Measurements from ENCODE around the gene S100A6.

Gene S100A6

DNA sequence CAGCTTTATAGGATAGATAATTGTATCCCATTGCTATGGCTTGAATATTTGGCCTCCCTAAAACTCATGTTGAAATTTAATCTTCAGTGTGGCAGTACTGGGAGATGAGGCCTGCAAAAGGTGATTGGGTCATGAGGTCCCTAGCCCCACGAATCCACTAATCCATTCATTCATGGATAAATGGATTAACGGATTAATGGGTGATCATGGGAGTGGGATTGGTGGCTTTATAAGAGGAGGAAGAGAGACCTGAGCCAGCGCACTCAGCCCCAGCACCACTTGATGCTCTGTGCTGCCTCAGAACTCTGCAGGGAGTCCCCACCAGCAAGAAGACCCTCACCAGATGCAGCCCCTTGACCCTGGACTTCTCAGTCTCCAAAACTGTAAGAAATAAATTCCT, 32.0 kb downstream of the S100A6 start:
- no peak for DNase-seq (ENCODE audit: low read depth in 2 of 2)

DNA sequence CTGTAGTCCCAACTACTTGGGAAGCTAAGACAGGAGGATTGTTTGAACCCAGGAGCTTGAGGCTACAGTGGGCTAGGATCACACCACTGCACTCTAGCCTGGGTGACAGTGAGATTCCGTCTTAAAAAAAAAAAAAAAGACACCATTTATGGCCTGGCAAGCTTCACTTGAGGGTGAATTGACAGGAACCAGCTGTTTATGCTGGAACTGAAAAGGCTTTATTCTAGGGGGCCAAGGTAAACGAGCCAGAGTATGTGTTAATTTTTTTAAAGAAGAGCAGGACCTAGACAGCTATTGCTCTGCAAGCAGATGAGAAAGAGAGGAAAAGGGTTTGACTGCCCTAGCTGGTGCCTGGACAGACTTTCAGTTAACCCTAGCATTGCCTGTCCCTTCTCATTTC, 37.0 kb downstream of the S100A6 start:
- no peak for DNase-seq (ENCODE audit: low read depth in 2 of 2)

DNA sequence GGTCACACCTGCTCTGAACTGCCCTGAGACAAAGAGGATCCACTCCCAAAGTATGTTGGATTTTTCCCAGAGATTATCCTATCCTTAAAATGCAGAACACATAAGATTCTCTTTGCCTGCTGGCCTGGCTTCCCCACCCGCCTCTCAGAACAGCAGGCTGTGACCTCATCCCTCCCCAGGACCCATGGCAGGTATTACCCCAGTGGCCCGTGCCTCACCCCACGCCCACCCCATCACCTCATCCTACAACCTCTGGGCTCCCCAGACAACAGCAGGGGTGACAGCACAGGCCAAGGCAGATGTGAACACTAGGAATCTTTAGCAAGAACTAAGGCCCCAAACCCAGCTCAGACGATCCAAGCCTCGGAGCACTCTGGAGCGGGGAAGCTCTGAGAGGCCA, 40.3 kb downstream of the S100A6 start:
- DNase-seq (ENCODE audit: low read depth in 2 of 2) = no peak

DNA sequence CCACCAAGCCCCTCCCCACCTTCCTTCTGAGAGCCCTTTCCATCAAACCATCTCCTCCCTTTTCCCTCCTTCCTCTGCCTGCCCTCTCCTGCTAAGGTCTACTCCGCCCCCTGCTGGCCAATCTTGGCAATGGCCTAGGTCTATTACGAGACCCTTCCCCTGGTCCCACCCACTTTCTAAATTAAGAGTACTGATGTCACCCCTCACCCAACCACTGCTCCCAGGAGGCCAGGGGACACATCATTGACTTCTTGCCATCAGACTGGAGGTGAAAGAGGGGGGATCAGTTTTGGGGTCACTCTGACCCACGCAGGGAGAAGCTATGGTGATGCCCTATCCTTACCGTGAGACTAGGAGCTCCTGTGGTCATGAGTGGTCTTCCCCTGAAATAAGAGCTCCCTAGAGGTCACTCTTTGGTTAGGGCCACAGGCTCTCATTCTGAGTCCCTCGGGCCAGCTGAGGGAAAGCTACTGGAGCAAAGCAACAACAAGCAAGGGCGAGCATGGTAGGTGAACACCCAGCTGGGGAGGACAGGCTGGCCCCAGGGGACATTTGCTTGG, 40.7 kb downstream of the S100A6 start:
- peak; percentile 36 to 41 for DNase-seq (ENCODE audit: low read depth in 2 of 2)

DNA sequence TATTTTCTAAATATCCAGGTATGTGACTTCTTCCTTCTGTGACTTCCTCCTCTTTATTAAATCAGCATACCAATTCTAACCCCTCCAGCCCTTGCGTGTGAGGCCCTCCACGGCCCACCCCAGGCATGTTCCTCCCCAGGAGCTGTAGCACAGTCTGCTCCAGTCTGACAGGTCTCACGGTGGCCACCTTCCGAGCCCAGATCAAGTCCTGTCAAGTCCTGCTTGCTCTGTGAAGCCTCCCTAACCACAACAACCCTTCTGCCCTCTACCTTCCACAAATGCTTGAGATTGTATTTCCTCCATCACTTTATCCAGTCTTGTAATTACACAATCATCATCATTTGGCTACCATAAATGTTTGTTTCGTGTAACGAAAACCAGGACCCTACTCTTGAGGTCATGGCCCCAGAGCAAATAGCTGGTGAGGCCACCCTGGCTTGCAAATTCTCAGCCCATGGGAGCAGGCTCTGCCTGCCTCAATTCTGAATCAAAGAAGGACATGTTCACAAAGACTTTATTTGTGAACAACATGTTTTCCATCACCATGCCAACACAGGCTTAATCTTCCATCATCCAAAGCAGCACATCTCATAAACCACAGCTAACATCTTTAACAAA, 42.3 kb downstream of the S100A6 start:
- no peak for DNase-seq (ENCODE audit: low read depth in 2 of 2)

DNA sequence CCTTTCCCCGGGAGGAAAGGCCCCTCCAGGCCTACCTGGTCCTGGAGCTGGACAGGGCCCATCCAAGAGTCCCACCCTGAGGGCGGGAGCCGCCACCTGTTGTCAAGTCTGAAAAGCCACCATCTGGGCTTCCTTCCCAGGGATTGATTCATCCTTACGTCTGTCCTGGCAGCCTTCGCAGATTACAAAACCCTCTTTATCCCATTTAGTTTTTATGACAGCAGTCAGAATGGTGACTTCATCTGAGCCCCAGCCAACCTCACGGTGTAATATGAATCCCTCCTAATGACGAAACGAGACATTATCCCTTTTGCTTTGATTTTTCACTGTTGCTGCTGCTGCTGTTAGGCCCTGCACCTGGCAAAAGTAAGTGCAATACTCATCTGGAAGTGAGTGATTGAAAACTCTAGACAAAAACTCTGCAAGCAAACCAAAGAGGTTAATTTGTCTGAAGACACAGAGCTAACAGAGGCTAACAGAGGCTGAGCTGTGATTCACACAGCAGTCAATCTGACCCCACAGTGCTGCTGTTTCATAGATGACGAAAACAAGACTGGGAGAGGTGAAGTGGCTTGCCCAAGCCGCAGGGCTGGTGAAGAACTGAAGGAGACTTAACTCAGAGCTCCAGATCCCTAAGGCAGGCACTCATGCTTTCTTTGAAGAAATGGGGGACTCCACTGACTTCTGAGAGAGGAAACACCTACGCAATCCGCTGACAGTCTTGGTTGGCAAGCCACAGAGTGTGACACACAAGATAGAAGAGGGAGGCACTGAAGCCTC, 45.3 kb downstream of the S100A6 start:
- DNase-seq (ENCODE audit: low read depth in 2 of 2) = peak in 1 of 2 donors; percentile 18

DNA sequence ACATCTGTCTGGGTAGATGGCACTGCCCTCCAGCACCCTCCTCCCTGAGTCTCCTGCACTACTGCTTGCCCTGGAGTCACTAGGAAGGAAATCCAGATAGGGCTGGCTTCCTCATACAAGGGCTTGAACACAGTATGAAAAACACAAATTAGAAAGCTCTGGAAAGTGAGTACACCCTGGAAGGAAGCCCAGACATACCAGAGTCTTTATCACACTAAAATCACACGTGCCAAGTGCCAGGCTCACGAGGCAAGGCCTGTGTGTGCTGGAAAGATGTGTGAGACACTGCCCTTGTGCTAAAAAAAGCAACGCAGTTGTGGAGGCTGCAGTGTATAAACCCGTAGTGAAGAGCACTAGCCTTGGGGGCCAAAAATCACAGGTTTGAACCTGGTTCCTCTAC, 47.1 kb downstream of the S100A6 start:
- DNase-seq (ENCODE audit: low read depth in 2 of 2) = no peak

DNA sequence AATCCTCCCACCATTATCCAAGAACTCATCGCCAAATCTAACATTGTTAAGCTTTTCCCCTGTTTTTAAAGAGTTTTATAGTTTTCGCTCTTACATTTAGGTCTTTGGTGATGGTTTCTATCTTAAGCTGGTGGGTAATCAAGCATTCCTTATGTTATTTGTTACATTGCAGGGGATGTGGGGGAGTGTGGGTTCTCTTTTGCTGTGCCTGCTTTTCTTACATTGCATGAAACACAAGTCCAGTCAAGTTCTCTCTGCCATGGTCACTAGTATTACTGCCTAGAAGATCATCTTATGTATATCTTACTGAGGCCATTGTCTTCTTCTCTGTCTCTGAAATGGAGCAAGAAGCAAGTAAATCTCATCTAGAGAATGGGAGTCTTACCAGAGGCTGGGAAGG, 48.1 kb downstream of the S100A6 start:
- no peak for DNase-seq (ENCODE audit: low read depth in 2 of 2)

DNA sequence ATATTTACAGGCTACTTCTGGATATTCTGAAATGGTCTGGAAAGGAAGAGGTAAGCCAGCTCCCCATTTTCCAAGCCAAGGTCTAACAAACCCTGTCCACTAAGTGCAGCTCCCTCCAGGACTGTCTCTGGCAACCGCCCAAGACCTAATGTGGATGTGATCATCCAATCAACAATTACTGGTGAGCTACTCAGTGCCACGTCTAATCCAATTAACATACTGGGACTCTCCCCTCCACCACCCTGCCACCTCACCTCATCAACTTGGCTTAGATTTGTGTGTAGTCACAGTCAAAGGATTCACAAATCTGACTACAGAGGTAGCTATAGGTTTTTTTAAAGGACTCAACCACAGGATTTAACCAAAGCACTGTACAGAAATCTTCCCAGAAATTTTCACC, 49.9 kb downstream of the S100A6 start:
- no peak for DNase-seq (ENCODE audit: low read depth in 2 of 2)

All from stimulated activated CD8-positive, alpha-beta memory T cell treated with anti-CD3 and anti-CD28 coated beads, Interleukin-15, amount 100 ng/mL, for 48 hours (primary cell).